Measurements from ENCODE around the gene BRPF3.

BRPF3 gene

GRCh38 chr6:36196113-36196879, at the start of gene BRPF3:
Gene BRPF3, plus strand, starts transcription at chr6:36196744. Its CDS starts 3,579 bp downstream, at chr6:36200323.
- peak; percentile 89 for DNase-seq

- DNase-seq = no peak
Observed at GRCh38 chr6:36147294-36147693, 49.2 kb upstream of the BRPF3 start.

DNA sequence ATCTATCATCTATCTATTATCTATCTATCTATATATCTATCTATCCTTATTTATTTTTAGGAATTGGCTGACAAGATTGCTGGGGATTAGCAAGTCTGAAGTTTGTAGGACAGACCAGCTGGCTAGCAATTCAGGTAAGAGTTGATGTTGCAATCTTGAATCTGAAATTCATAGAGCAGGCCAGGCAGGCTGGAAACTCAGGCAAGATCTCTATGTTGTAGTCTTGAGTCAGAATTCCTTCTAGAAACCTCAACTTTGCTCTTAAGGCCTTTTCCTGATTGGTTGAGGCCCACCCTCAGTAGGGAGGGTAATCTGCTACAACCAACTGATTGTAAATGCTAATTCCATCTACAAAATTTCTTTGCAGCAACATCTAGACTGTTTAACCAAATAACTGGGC, 47.1 kb upstream of the BRPF3 start:
- no peak for DNase-seq

DNA sequence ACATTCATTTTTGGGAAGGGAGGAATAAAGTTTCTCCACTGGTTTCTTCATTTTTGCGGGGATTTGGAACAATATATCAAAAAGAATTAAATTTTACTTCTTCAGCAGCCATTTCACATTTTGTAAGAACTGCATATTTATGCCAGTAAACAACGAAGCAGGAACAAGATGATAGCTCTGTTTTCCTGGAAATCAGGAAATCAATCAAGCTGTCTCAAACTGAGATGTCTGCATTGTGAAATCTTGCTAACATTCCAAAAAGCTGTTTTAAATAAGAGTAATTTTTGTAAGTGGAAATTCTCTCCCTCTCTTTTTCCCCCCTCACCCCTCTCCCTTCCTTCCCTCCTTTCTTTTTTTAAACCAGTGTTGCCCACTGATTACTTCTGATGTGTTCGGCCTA, 46.3 kb upstream of the BRPF3 start:
- DNase-seq = no peak

- peak; percentile 83 for DNase-seq
Observed at GRCh38 chr6:36154286-36154685, 42.3 kb upstream of the BRPF3 start.

GRCh38 chr6:36155662-36156061, 40.9 kb upstream of the BRPF3 start:
- DNase-seq = no peak

DNA sequence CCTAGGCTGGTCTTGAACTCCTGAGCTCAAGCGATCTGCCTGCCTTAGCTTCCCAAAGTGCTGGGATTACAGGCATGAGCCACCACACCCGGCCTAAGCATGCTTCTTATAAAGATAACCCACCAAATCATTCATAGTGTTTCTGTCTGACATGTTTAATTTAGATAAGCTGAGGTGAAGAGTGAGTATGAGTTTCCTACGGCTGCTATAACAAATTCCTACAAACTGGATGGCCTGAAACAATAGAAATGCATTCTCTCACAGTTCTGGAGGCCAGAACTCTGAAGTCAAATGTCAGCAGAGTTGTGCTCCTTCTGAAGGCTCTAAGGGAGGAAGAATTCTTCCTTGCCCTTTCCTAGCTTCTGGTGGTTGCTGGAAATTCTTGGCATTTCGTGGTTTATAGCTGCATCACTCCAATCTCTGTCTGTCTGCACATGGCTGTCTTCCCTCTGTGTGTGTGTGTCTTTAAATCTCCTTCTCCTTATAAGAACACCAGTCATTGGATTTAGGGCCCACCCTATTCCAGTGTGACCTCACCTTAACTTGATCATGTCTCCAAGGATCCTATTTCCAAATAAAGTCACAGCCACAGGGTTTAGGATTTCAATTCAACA, 36.3 kb upstream of the BRPF3 start:
- peak; percentile 76 for DNase-seq

DNA sequence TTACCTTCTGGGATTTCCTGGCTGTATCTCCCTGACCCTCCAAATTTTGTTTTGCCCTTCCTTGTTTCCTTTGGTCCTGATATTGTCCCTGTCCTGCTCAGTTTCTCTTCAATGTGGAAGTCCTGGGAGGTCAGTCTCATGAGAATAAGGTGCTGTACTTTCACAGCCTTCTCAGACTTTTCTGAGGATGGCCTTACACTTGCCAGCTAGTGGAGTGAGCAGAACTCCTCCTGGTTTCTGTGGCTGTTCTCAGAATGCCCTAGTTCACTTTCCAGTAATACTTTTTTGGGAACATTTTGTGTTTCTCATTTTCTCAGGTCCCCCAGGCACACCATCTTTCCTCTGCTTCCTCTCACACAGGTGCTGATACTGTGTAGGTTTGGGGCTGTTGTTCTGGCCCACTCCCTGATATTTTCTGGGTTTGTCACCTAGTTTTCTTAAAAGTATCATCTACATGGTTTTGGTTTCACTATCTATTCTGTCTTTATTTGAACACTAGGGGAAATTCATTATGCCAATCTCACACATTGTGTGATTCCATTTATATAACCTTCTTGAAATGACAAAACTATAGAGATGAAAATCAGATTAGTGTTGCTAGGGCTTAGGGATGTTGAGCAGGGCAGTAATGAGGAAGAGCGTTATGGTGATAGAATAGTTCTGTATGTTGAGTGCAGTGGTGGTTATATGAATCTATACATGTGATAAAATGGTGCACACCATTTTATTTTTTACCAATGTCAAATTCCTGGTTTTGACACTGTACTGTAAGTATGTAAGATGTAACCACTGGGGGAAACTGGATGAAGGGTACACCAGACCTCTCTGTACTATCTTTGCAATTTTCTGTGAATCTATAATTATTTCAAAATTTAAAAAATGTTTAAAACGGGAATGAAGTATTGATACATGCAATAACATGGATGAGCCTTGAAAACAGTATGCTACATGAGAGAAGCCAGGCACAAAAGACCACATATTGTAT, 27.2 kb upstream of the BRPF3 start:
- DNase-seq = no peak

DNA sequence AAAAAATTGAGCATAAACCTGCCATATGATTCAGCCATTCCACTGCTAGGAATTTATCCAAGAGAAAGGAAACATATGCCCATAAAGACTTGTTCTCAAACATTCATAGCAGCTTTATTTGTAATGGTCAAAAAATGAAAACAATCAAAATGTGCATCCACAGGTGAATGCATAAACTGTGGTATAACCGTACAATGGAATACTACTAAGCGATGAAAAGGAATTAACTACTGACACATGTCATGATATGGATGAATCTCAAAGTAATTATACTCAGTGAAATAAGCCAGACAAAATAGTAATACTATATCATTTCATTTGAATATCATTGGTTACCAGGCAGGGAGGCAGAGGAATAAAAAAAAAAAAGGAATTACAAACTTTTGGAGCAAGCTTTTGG, 25.8 kb upstream of the BRPF3 start:
- DNase-seq = no peak

- no peak for DNase-seq
Observed at GRCh38 chr6:36171573-36171972, 25.0 kb upstream of the BRPF3 start.

GRCh38 chr6:36177166-36177565, 19.4 kb upstream of the BRPF3 start:
- DNase-seq = no peak

DNA sequence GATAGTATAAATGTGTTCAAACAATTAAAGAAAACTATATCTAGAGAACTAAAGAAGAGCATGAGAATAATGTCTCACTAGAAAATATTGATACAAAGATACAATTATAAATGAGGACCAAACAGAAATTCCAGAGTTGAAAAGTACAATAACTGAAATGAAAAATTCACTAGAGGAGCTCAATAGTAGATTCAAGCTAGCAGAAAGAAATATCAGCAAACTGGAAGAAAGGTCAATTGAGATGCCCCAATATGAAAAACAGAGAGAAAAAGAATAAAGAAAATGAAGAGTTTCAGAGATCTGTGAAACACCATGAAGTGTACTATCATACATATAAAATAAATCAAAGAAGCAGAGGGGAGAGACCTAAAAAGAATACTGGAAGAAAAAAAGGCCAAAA, 18.0 kb upstream of the BRPF3 start:
- no peak for DNase-seq

- DNase-seq = no peak
Observed at GRCh38 chr6:36180126-36180525, 16.4 kb upstream of the BRPF3 start.

- DNase-seq = no peak
Observed at GRCh38 chr6:36184311-36184710, 12.2 kb upstream of the BRPF3 start.

GRCh38 chr6:36186199-36186598, 10.3 kb upstream of the BRPF3 start:
- DNase-seq = no peak

GRCh38 chr6:36187446-36187845, 9.1 kb upstream of the BRPF3 start:
- DNase-seq = no peak

- no peak for DNase-seq
Observed at GRCh38 chr6:36195471-36196112, 952 bp upstream of the BRPF3 start.

GRCh38 chr6:36196880-36197548, 470 bp downstream of the BRPF3 start:
- DNase-seq = peak; percentile 99

DNA sequence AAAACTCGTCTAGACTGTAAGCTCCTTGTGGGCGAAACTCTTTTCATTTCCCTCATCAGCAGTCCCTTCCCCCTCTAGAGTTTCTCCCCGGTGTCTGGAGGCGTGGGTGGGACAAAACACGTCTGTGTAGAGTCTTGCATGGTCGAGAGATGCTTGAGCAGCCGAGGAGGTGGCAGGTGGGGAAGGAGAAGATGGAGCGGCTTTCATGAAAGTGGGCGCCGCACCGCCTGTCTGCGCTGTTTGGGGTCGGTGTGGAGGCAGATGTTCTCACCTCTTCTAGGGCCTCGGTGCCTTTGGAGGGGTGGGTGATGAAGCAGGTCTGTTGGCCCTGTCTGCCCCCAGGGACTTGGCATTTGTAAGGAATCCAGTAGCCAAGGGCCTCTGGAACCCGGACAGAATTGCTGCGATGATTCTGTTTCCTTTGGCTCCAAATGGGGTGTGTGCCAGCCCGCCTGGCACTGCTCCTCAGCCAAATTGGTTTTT, 1.2 kb downstream of the BRPF3 start:
- no peak for DNase-seq

GRCh38 chr6:36198986-36199385, 2.4 kb downstream of the BRPF3 start:
- DNase-seq = no peak

DNA sequence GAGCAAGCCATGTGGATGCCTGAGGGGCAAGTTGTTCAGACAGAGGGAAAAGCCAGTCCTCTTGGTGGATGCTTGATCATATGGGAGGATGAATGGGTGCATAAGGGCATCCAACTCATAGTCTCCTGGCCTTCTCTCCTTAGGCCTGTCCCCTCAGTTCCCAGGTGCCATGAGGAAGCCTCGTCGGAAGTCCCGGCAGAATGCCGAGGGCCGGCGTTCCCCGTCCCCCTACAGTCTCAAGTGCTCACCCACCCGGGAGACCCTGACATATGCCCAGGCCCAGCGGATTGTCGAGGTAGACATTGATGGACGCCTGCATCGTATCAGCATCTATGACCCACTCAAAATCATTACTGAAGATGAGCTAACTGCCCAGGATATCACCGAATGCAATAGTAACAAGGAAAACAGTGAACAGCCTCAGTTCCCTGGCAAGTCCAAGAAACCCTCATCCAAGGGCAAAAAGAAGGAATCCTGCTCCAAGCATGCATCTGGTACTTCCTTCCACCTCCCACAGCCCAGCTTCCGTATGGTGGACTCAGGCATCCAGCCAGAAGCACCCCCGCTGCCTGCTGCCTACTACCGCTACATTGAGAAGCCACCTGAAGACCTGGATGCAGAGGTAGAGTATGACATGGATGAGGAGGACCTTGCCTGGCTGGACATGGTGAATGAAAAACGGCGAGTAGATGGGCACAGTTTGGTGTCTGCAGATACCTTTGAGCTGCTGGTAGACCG, 3.8 kb downstream of the BRPF3 start:
- no peak for DNase-seq

All from islet precursor cell (in vitro differentiated cells).